Ovary (tissue), 3 donors: Measurements from ENCODE around the gene MAPK13.

Experiments used
- POLR2A ChIP-seq: fragments of 450-650 bp; IDR thresholded peaks from one replicate; pipeline ENCODE4 v1.6.1; 2017; ENCODE audit warnings: antibody characterized with exemption, mild to moderate bottlenecking, moderate library complexity
- TF ChIP-seq, protein P1 (sequence below), 3 donors: fragments of 450-650 bp in 2 of 3; fragments of 200-600 bp in 1 of 3; IDR thresholded peaks; one replicate each; pipeline versions ENCODE4 v1.5.1 to v1.8.0; 2016 to 2022; ENCODE audit warnings: antibody characterized with exemption in 3 of 3, mild to moderate bottlenecking in 1 of 3
- donor health status: DM: no; HTN: no; CAD: no.

- TF ChIP-seq POLR2A, result no peak
- TF ChIP-seq, protein P1, sequence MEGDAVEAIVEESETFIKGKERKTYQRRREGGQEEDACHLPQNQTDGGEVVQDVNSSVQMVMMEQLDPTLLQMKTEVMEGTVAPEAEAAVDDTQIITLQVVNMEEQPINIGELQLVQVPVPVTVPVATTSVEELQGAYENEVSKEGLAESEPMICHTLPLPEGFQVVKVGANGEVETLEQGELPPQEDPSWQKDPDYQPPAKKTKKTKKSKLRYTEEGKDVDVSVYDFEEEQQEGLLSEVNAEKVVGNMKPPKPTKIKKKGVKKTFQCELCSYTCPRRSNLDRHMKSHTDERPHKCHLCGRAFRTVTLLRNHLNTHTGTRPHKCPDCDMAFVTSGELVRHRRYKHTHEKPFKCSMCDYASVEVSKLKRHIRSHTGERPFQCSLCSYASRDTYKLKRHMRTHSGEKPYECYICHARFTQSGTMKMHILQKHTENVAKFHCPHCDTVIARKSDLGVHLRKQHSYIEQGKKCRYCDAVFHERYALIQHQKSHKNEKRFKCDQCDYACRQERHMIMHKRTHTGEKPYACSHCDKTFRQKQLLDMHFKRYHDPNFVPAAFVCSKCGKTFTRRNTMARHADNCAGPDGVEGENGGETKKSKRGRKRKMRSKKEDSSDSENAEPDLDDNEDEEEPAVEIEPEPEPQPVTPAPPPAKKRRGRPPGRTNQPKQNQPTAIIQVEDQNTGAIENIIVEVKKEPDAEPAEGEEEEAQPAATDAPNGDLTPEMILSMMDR (IDR thresholded peaks at IDR 0.05), result no peak
These were observed 5.4 kb upstream of the MAPK13 start for GRCh38 chr6:36124881-36125280.
